GM12872 (cell line): ENCODE data around the gene ZDHHC6.

ENCODE experiments used
- TF ChIP-seq, protein P1 (sequence below): IDR thresholded peaks from 3 replicates; pipeline ENCODE4 v1.5.1; 2011; ENCODE audit warnings: low read depth, mild to moderate bottlenecking, low read length, moderate library complexity; ENCODE audit not compliant: insufficient read depth

The ZDHHC6 gene

GRCh38 chr10:112394475-112394875, 52.2 kb downstream of the ZDHHC6 start:
- TF ChIP-seq, protein P1, sequence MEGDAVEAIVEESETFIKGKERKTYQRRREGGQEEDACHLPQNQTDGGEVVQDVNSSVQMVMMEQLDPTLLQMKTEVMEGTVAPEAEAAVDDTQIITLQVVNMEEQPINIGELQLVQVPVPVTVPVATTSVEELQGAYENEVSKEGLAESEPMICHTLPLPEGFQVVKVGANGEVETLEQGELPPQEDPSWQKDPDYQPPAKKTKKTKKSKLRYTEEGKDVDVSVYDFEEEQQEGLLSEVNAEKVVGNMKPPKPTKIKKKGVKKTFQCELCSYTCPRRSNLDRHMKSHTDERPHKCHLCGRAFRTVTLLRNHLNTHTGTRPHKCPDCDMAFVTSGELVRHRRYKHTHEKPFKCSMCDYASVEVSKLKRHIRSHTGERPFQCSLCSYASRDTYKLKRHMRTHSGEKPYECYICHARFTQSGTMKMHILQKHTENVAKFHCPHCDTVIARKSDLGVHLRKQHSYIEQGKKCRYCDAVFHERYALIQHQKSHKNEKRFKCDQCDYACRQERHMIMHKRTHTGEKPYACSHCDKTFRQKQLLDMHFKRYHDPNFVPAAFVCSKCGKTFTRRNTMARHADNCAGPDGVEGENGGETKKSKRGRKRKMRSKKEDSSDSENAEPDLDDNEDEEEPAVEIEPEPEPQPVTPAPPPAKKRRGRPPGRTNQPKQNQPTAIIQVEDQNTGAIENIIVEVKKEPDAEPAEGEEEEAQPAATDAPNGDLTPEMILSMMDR: no peak

GRCh38 chr10:112393827-112394226, 52.9 kb downstream of the ZDHHC6 start:
- TF ChIP-seq, protein P1: no peak

DNA sequence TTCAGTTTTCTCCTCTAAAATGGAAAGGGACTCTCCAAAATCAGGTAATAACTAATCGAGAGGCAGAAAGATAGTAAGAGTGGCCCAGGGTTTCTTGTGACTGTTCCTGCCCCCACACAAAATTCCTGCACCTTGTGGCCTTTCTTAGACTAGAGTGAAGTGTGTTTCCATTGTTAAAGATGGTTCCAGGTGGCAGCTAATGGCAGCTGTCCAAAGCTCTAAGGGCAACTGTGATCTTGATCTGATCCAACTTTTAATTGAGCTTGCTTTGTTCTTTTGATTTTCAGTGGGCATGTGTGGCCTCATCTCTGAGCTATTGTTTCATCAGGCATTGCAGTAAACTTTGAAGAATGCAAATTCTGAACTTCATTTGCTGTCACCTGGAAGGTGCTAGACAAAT, 53.4 kb downstream of the ZDHHC6 start:
- TF ChIP-seq, protein P1: no peak

DNA sequence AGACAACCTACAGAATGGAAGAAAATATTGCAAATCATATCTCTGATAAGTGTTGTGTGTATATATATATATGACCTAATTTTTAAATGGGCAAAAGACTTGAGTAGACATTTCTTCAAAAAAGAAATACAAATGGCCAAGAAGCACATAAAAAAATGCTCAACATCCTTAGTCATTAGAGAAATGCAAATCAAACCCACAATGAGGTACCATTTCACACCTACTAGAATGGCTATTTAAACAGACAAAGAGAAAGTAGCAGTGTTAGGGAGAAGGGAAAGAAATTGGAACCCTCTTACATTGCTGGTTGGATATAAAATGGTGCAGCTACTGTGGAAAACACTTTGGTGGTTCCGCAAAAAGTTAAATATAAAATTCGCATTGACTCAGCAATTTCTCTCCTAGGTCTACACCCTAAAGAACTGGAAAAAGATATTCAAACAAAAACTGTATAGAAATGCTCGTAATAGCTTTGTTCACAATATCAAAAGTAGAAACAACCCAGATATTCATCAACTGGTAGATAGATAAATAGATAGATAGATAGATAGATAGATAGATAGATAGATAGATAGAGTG, 56.5 kb downstream of the ZDHHC6 start:
- TF ChIP-seq, protein P1: no peak

GRCh38 chr10:112389271-112389822, 57.4 kb downstream of the ZDHHC6 start:
- TF ChIP-seq, protein P1: no peak

DNA sequence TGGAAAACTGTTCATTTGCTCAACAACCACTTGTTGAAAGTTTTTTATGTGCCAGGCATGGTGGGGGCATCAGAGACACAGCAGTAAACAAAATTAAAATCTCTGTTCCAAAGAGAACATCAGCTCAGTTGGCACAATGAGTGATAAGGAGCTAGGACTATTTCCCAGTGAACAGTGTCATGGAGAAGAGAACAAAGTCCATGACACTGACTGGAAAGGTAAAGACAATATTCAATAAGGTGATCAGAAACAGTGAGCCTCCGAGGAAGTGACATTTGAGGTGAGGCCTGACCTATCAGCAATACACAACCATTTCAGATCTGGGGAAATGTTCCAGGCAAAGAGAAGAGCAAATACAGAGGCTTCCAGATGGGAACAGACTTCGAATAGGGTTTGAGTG, 58.2 kb downstream of the ZDHHC6 start:
- TF ChIP-seq, protein P1: no peak

- TF ChIP-seq, protein P1: no peak
These were observed 61.5 kb downstream of the ZDHHC6 start for GRCh38 chr10:112385201-112385600.
